Measurements from ENCODE around the gene LRRK1.

The LRRK1 gene, protein sequence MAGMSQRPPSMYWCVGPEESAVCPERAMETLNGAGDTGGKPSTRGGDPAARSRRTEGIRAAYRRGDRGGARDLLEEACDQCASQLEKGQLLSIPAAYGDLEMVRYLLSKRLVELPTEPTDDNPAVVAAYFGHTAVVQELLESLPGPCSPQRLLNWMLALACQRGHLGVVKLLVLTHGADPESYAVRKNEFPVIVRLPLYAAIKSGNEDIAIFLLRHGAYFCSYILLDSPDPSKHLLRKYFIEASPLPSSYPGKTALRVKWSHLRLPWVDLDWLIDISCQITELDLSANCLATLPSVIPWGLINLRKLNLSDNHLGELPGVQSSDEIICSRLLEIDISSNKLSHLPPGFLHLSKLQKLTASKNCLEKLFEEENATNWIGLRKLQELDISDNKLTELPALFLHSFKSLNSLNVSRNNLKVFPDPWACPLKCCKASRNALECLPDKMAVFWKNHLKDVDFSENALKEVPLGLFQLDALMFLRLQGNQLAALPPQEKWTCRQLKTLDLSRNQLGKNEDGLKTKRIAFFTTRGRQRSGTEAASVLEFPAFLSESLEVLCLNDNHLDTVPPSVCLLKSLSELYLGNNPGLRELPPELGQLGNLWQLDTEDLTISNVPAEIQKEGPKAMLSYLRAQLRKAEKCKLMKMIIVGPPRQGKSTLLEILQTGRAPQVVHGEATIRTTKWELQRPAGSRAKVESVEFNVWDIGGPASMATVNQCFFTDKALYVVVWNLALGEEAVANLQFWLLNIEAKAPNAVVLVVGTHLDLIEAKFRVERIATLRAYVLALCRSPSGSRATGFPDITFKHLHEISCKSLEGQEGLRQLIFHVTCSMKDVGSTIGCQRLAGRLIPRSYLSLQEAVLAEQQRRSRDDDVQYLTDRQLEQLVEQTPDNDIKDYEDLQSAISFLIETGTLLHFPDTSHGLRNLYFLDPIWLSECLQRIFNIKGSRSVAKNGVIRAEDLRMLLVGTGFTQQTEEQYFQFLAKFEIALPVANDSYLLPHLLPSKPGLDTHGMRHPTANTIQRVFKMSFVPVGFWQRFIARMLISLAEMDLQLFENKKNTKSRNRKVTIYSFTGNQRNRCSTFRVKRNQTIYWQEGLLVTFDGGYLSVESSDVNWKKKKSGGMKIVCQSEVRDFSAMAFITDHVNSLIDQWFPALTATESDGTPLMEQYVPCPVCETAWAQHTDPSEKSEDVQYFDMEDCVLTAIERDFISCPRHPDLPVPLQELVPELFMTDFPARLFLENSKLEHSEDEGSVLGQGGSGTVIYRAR (N-terminal part only)

GRCh38 chr15:100918690-100919480 is at the start of gene LRRK1:
TSS of gene LRRK1 (plus strand) at chr15:100919357. CDS start at chr15:100924633, 5,276 bp downstream.
- DNase-seq = peak; percentile 59
- Mint-ChIP-seq H3K4me1 (ENCODE audit: low read depth) (peaks cover 21% of the 10 kb centered on the region), H3K27me3 (peaks cover 87% of the 10 kb centered on the region), H3K9me3 (no peaks in the 10 kb centered on the region), H3K36me3 (ENCODE audit: low read depth) (no peaks in the 10 kb centered on the region), H3K27ac (no peak within 1 kb of the TSS), H3K4me3 (peak within 1 kb of the TSS; percentile 70)

- Mint-ChIP-seq H3K36me3 (ENCODE audit: low read depth) (no peaks in the 10 kb centered on the region), H3K4me1 (ENCODE audit: low read depth) (no peaks in the 10 kb centered on the region), H3K27me3 (peaks cover 34% of the 10 kb centered on the region)
Observed at GRCh38 chr15:100873029-100873677, 46.0 kb upstream of the LRRK1 start.

GRCh38 chr15:100875495-100875894 is 43.7 kb upstream of the LRRK1 start:
- H3K36me3 Mint-ChIP-seq (ENCODE audit: low read depth) = no peaks in the 10 kb centered on the region
- no peak for DNase-seq
- peaks cover 8% of the 10 kb centered on the region for H3K4me1 Mint-ChIP-seq (ENCODE audit: low read depth)
- H3K4me3 Mint-ChIP-seq = no peak overlapping the region
- peaks cover 45% of the 10 kb centered on the region for H3K27me3 Mint-ChIP-seq
- no peaks in the 10 kb centered on the region for H3K9me3 Mint-ChIP-seq
- H3K27ac Mint-ChIP-seq = no peak overlapping the region

More at GRCh38 chr15:100873029-100873677, 46.0 kb upstream of the LRRK1 start:
- no peak for DNase-seq
- no peak overlapping the region for H3K4me3 Mint-ChIP-seq
- H3K9me3 Mint-ChIP-seq = peaks cover 2% of the 10 kb centered on the region
- no peak overlapping the region for H3K27ac Mint-ChIP-seq

DNA sequence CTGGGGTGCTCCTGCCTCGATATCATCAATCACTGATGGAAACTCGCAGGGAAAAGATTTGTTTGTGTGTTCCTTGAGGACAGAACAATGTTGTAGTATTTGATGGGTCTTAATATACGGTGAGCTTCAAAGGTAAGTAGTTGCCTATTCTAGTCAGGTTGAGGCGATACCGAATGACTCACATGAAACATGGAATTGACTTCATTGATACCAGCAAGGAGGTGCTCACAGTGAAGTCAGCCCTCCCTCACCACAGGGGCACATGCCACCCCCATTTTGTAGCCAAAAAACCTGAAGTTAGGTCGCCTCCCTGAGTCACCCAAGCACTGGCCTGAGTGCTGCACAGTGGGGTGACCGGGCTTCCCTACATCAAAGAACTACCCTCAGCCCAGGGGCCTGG is 43.2 kb upstream of the LRRK1 start:
- Mint-ChIP-seq H3K4me1 (ENCODE audit: low read depth) (peaks cover 10% of the 10 kb centered on the region), H3K36me3 (ENCODE audit: low read depth) (no peaks in the 10 kb centered on the region), H3K9me3 (no peaks in the 10 kb centered on the region), H3K27ac (no peak overlapping the region), H3K27me3 (peaks cover 50% of the 10 kb centered on the region), H3K4me3 (no peak overlapping the region)
- DNase-seq = no peak

DNA sequence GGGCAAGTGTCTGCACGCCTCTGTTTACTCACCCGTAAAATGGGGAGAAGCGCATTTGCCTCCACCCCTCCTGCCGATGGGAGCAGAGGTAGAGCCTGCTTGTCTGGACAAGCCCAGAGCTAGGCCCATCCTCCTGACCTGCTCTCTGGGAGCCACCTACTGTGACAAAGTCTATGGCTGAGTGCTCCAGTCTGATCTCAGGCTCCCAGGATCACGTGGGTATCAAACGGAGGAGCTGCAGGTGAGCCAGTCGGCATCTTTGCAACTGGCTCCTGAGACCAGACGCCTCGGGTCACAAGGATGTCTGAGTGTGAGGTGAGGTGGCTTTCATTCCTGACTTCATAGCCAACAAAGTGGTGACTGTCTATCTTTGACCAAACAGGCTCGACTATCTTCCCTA is 41.6 kb upstream of the LRRK1 start:
- no peaks in the 10 kb centered on the region for H3K9me3 Mint-ChIP-seq

DNA sequence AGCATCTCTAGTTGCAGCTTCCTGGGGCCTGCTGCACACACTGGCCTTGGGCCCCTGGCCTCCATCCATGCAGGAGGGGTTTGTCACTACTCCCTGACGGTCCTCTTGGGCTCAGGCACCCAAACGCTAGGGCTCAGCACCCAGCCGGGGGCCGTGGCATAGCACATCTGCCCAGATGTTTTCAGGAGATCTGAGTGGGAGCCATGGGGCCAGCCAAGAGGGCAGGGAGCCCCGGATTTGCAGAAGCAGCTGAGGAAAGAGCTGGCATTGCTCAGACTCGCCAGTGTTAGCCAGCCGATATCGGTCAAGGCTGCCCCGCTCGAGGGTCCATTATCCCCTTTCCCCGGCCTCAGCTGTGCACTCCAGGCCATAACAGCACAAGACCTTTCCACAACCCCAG is 41.0 kb upstream of the LRRK1 start:
- H3K36me3 Mint-ChIP-seq (ENCODE audit: low read depth) = no peaks in the 10 kb centered on the region
- peaks cover 71% of the 10 kb centered on the region for H3K27me3 Mint-ChIP-seq
- H3K9me3 Mint-ChIP-seq = no peaks in the 10 kb centered on the region
- DNase-seq = no peak
- H3K4me3 Mint-ChIP-seq = no peak overlapping the region
- H3K4me1 Mint-ChIP-seq (ENCODE audit: low read depth) = peaks cover 10% of the 10 kb centered on the region
- no peak overlapping the region for H3K27ac Mint-ChIP-seq

More for the DNA sequence above, 41.6 kb upstream of the LRRK1 start:
- Mint-ChIP-seq H3K27ac (no peak overlapping the region), H3K27me3 (peaks cover 66% of the 10 kb centered on the region), H3K4me1 (ENCODE audit: low read depth) (peaks cover 10% of the 10 kb centered on the region), H3K36me3 (ENCODE audit: low read depth) (no peaks in the 10 kb centered on the region), H3K4me3 (no peak overlapping the region)
- DNase-seq = no peak

DNA sequence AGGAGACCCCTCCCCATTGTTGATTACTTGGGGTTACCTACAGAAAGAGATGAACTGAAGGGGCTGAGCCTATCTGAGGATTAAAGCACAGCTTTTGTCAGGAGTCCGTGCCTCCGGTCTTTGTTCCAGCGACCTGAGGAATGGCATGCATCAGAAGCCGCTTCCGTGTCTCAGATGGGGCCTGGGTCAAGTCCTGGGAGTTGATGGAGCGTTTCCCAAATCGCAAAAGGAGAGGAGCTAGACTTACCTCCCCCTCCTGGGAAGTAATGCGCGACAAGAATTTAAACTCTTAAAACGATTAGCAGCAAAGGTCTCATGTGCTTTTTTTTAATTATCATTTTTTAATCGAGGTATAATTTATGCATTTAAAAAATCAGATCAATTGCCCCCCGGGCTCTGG is 40.5 kb upstream of the LRRK1 start:
- H3K27me3 Mint-ChIP-seq = peaks cover 77% of the 10 kb centered on the region
- peak overlapping the region; percentile 65 for H3K4me3 Mint-ChIP-seq
- no peaks in the 10 kb centered on the region for H3K9me3 Mint-ChIP-seq
- H3K36me3 Mint-ChIP-seq (ENCODE audit: low read depth) = no peaks in the 10 kb centered on the region
- no peak overlapping the region for H3K27ac Mint-ChIP-seq
- no peak for DNase-seq
- H3K4me1 Mint-ChIP-seq (ENCODE audit: low read depth) = peaks cover 10% of the 10 kb centered on the region

- Mint-ChIP-seq H3K36me3 (ENCODE audit: low read depth) (no peaks in the 10 kb centered on the region), H3K27me3 (peaks cover 81% of the 10 kb centered on the region), H3K9me3 (no peaks in the 10 kb centered on the region), H3K4me1 (ENCODE audit: low read depth) (peaks cover 10% of the 10 kb centered on the region), H3K4me3 (no peak overlapping the region), H3K27ac (no peak overlapping the region)
- no peak for DNase-seq
Observed at GRCh38 chr15:100879061-100879463, 40.1 kb upstream of the LRRK1 start.

GRCh38 chr15:100879464-100880138 is 39.6 kb upstream of the LRRK1 start, which contains the start of gene ALDH1A3:
TSS of gene ALDH1A3 (plus strand) at chr15:100879831. CDS start at chr15:100879908, 77 bp downstream.
- Mint-ChIP-seq H3K9me3 (no peaks in the 10 kb centered on the region), H3K4me1 (ENCODE audit: low read depth) (peaks cover 10% of the 10 kb centered on the region), H3K36me3 (ENCODE audit: low read depth) (no peaks in the 10 kb centered on the region), H3K27ac (no peak within 1 kb of the TSS), H3K27me3 (peaks cover 83% of the 10 kb centered on the region), H3K4me3 (peak within 1 kb of the TSS; percentile 65)
- DNase-seq = peak; percentile 39

- H3K4me1 Mint-ChIP-seq (ENCODE audit: low read depth) = peaks cover 10% of the 10 kb centered on the region
- peak overlapping the region; percentile 42 for H3K4me3 Mint-ChIP-seq
- H3K36me3 Mint-ChIP-seq (ENCODE audit: low read depth) = no peaks in the 10 kb centered on the region
- H3K9me3 Mint-ChIP-seq = no peaks in the 10 kb centered on the region
- DNase-seq = no peak
- no peak overlapping the region for H3K27ac Mint-ChIP-seq
- peaks cover 82% of the 10 kb centered on the region for H3K27me3 Mint-ChIP-seq
Observed at GRCh38 chr15:100880139-100880896, 38.8 kb upstream of the LRRK1 start.

- H3K4me3 Mint-ChIP-seq = peak overlapping the region; percentile 42
- no peaks in the 10 kb centered on the region for H3K36me3 Mint-ChIP-seq (ENCODE audit: low read depth)
- DNase-seq = no peak
- H3K4me1 Mint-ChIP-seq (ENCODE audit: low read depth) = peaks cover 10% of the 10 kb centered on the region
- H3K9me3 Mint-ChIP-seq = no peaks in the 10 kb centered on the region
- H3K27ac Mint-ChIP-seq = peak overlapping the region; percentile 18
- peaks cover 83% of the 10 kb centered on the region for H3K27me3 Mint-ChIP-seq
Observed at GRCh38 chr15:100880897-100881242, 38.3 kb upstream of the LRRK1 start.

- no peak overlapping the region for H3K4me3 Mint-ChIP-seq
- peaks cover 86% of the 10 kb centered on the region for H3K27me3 Mint-ChIP-seq
- H3K4me1 Mint-ChIP-seq (ENCODE audit: low read depth) = peaks cover 10% of the 10 kb centered on the region
- H3K9me3 Mint-ChIP-seq = no peaks in the 10 kb centered on the region
- H3K27ac Mint-ChIP-seq = no peak overlapping the region
- H3K36me3 Mint-ChIP-seq (ENCODE audit: low read depth) = no peaks in the 10 kb centered on the region
- no peak for DNase-seq
Observed at GRCh38 chr15:100881573-100882336, 37.4 kb upstream of the LRRK1 start.
